ENCODE measurements around the gene ARID1B.
A peak's percentile ranks its signal among the peaks of the same experiment; 100 is the strongest.
"Not testable (repeated sequence)": the region's sequence is repeated elsewhere in the genome, so short reads cannot be mapped to it uniquely, and the experiment has no call there.

The ARID1B gene

GRCh38 chr6:157033428-157034140 is 256.4 kb downstream of the ARID1B start:
- no peak for DNase-seq

- DNase-seq, result no peak
Observed at GRCh38 chr6:157034436-157035230, 257.5 kb downstream of the ARID1B start.

GRCh38 chr6:157035546-157035945 is 258.4 kb downstream of the ARID1B start:
- DNase-seq, result no peak

GRCh38 chr6:157036245-157036711 is 259.1 kb downstream of the ARID1B start:
- DNase-seq, result no peak

- DNase-seq, result no peak
Observed at GRCh38 chr6:157037165-157037564, 260.0 kb downstream of the ARID1B start.

- no peak for DNase-seq
Observed at GRCh38 chr6:157038610-157039009, 261.4 kb downstream of the ARID1B start.

GRCh38 chr6:157039639-157040038 is 262.5 kb downstream of the ARID1B start:
- DNase-seq, result not testable (repeated sequence)

- DNase-seq, result no peak
Observed at GRCh38 chr6:157040191-157040590, 263.0 kb downstream of the ARID1B start.

- no peak for DNase-seq
Observed at GRCh38 chr6:157045831-157046454, 268.8 kb downstream of the ARID1B start.

GRCh38 chr6:157046776-157047175 is 269.6 kb downstream of the ARID1B start:
- no peak for DNase-seq

GRCh38 chr6:157047328-157047727 is 270.1 kb downstream of the ARID1B start:
- no peak for DNase-seq

GRCh38 chr6:157047951-157048350 is 270.8 kb downstream of the ARID1B start:
- no peak for DNase-seq

GRCh38 chr6:157049133-157049532 is 272.0 kb downstream of the ARID1B start:
- no peak for DNase-seq

GRCh38 chr6:157050537-157051265 is 273.5 kb downstream of the ARID1B start:
- no peak for DNase-seq

GRCh38 chr6:157054531-157054979 is 277.4 kb downstream of the ARID1B start:
- DNase-seq, result peak; percentile 49

- DNase-seq, result no peak
Observed at GRCh38 chr6:157055863-157056262, 278.7 kb downstream of the ARID1B start.

GRCh38 chr6:157056275-157056674 is 279.1 kb downstream of the ARID1B start:
- DNase-seq, result peak; percentile 61

- no peak for DNase-seq
Observed at GRCh38 chr6:157058574-157058973, 281.4 kb downstream of the ARID1B start.

- DNase-seq, result no peak
Observed at GRCh38 chr6:157059781-157060180, 282.6 kb downstream of the ARID1B start.

GRCh38 chr6:157060440-157060952 is 283.3 kb downstream of the ARID1B start:
- DNase-seq, result no peak

- DNase-seq, result no peak
Observed at GRCh38 chr6:157061770-157062594, 284.8 kb downstream of the ARID1B start.

Measured in activated CD4-positive, alpha-beta T cell treated with anti-CD3 and anti-CD28 coated beads for 48 hours (primary cell).